Measurements from ENCODE around the gene ST7. TPM values are rescaled to one million over a fixed set of nuclear protein-coding genes. Genes with fewer than 3 reads are reported as not detected.

The ST7 gene
- total and polyA plus RNA-seq, 2 of the 8 experiments (the other 6 are each of a cell fraction or from before 2014, with no cell fraction given), result 16.3 to 18.0 TPM

DNA sequence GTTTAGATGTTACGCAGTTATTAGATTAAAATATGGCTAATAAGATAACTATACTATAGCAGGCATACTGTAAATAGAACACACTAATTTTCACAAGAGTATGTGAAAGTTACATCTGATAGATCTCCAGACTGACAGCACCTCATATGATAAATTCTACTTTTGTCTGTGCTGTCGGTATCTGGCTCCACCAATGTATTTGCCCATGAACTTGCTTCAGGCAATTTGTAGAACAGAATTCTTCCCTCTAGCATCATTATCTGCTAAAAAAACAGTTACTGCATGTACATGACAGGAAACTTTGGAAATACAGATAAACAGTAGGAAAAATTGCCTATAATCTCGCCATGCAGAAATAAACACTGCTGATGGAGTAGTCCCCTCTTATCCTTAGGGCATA, 231.8 kb downstream of the ST7 start:
- H2BK20ac ChIP-seq (ENCODE audit: low read length), result no peak overlapping the region
- no peak for FAIRE-seq
- H3K18ac ChIP-seq (ENCODE audit: extremely low read depth, low read length), result no peak overlapping the region
- no peak overlapping the region for H3K14ac ChIP-seq (ENCODE audit: insufficient read length)
- ChIA-PET CTCF (ENCODE audit: partially characterized antibody) (no interaction called here), POLR2A (ENCODE audit: partially characterized antibody) (no interaction called here)
- no peak overlapping the region for H4K8ac ChIP-seq (ENCODE audit: extremely low read depth, insufficient read depth, low read length)
- no peak overlapping the region for H3K56ac ChIP-seq (replicated peaks; ENCODE audit: insufficient read length, low read depth, low read length)
- H2BK5ac ChIP-seq (ENCODE audit: low read depth, low read length), result no peak overlapping the region
- H3K79me2 ChIP-seq (ENCODE audit: control insufficient read depth in 1 of 2, insufficient read depth in 2 of 2, low read length in 2 of 2), result no peaks in the 10 kb centered on the region
- H3K23me2 ChIP-seq (ENCODE audit: low read depth, low read length), result no peaks in the 10 kb centered on the region
- H2AK5ac ChIP-seq (ENCODE audit: low read depth, low read length), result no peak overlapping the region
- H3K9ac ChIP-seq (replicated peaks in 1 of 4; ENCODE audit: extremely low read depth in 1 of 4, low read depth in 3 of 4, low read length in 3 of 4), result no peak overlapping the region
- H3K4me1 ChIP-seq (replicated peaks in 1 of 4; ENCODE audit: control insufficient read depth in 3 of 4, insufficient read depth in 4 of 4, low read length in 3 of 4), result no peaks in the 10 kb centered on the region
- H3K36me3 ChIP-seq (ENCODE audit: control insufficient read depth in 2 of 4, insufficient read depth in 4 of 4, low read length in 3 of 4), result no peaks in the 10 kb centered on the region
- H3K79me1 ChIP-seq (ENCODE audit: low read depth, low read length), result no peaks in the 10 kb centered on the region
- no peaks in the 10 kb centered on the region for H3K27me3 ChIP-seq (replicated peaks in 1 of 4; ENCODE audit: control insufficient read depth in 3 of 4, extremely low read depth in 1 of 4, insufficient read depth in 3 of 4, low read length in 3 of 4)
- no peak overlapping the region for H3K27ac ChIP-seq (ENCODE audit: low read depth, low read length)
- 94% methylated on average over 3 of the region's 3 CpGs; no CpG with 5 or more reads in 1 of the 2 experiments for WGBS, 2 experiments (ENCODE audit: extremely low coverage in 1 of 2, insufficient coverage in 1 of 2, insufficient read length in 1 of 2, insufficient replicate concordance in 2 of 2, low coverage in 1 of 2, low lambda C conversion rate in 2 of 2, missing lambda C conversion rate in 1 of 2)
- no peak overlapping the region for H3K4ac ChIP-seq (replicated peaks; ENCODE audit: insufficient read length, low read depth, low read length)
- no peak overlapping the region for H4K91ac ChIP-seq (replicated peaks; ENCODE audit: insufficient read length, low read length)
- H4K20me1 ChIP-seq (replicated peaks in 1 of 2; ENCODE audit: control insufficient read depth in 1 of 2, insufficient read depth in 2 of 2, low read length in 2 of 2), result no peaks in the 10 kb centered on the region
- no peak overlapping the region for H3K4me2 ChIP-seq (ENCODE audit: insufficient read depth in 1 of 2, low read depth in 2 of 2, low read length in 2 of 2)
- H2BK12ac ChIP-seq (ENCODE audit: low read depth, low read length), result no peak overlapping the region
- no peak overlapping the region for H2BK15ac ChIP-seq (ENCODE audit: low read length)
- H3K9me3 ChIP-seq (ENCODE audit: insufficient read depth in 2 of 2, low read depth in 1 of 2, low read length in 1 of 2), result no peaks in the 10 kb centered on the region
- no peak for DNase-seq (ENCODE audit: low read depth in 1 of 2, low spot score in 2 of 2)
- no peak overlapping the region for H3K4me3 ChIP-seq (ENCODE audit: extremely low read depth in 1 of 4, insufficient read depth in 2 of 4, low read depth in 3 of 4, low read length in 4 of 4)
- H3K23ac ChIP-seq (ENCODE audit: insufficient read length), result no peak overlapping the region
- H2BK120ac ChIP-seq (replicated peaks; ENCODE audit: low read depth, low read length), result no peak overlapping the region
- H2AFZ ChIP-seq (ENCODE audit: low read length), result no peak overlapping the region
- no peak overlapping the region for H4K5ac ChIP-seq (ENCODE audit: insufficient read length, low read depth, low read length)
- TF ChIP-seq PHF8 (conservative IDR thresholded peaks at IDR 0.05; ENCODE audit: low read depth, low read length) (no peak), TEAD4 (IDR thresholded peaks at IDR 0.05; ENCODE audit: low read depth, low read length) (no peak), EP300 (IDR thresholded peaks at IDR 0.05; ENCODE audit: borderline replicate concordance in 1 of 2, low read depth in 2 of 2, low read length in 2 of 2) (no peak), SIX5 (IDR thresholded peaks at IDR 0.05; ENCODE audit: low read depth, low read length) (no peak), BACH1 (IDR thresholded peaks at IDR 0.05; ENCODE audit: low read length) (no peak), CREB1 (IDR thresholded peaks at IDR 0.05) (no peak), ZNF274 (IDR thresholded peaks at IDR 0.05; ENCODE audit: borderline replicate concordance, extremely low read depth, low read length) (no peak), SP1 (IDR thresholded peaks at IDR 0.05; ENCODE audit: low read depth, low read length) (no peak), POLR2A (IDR thresholded peaks at IDR 0.05; ENCODE audit: control extremely low read depth in 1 of 2, low read depth in 2 of 2, low read length in 2 of 2) (no peak), RXRA (IDR thresholded peaks at IDR 0.05; ENCODE audit: insufficient read depth, low read depth, low read length) (no peak), SIRT6 (IDR thresholded peaks at IDR 0.05; ENCODE audit: low read length) (no peak), GABPA (IDR thresholded peaks at IDR 0.05; ENCODE audit: borderline replicate concordance, insufficient read depth, low read length) (no peak), SIN3A (conservative IDR thresholded peaks at IDR 0.05 in 1 of 2, IDR thresholded peaks at IDR 0.05 in 1 of 2; ENCODE audit: low read depth in 1 of 2, low read length in 2 of 2) (no peak)

Data from H1 (cell line).